BLaER1 (cell line): ENCODE data around the gene MAGEL2.
A peak's percentile ranks its signal among the peaks of the same experiment; 100 is the strongest.

Experiments
- H3K27ac ChIP-seq: shearing (Covaris generic); formaldehyde crosslinking; 2 replicates; pipeline ENCODE4 v1.8.1; 2022
- H3K27me3 ChIP-seq: shearing (Covaris generic); formaldehyde crosslinking; 2 replicates; pipeline ENCODE4 v1.8.1; 2022
- H3K36me3 ChIP-seq: shearing (Covaris generic); formaldehyde crosslinking; 2 replicates; pipeline ENCODE4 v1.8.1; 2022
- H3K4me1 ChIP-seq: shearing (Covaris generic); formaldehyde crosslinking; 2 replicates; pipeline ENCODE4 v1.8.1; 2022
- H3K4me2 ChIP-seq: shearing (Covaris generic); formaldehyde crosslinking; 2 replicates; pipeline ENCODE4 v1.8.1; 2022
- H3K4me3 ChIP-seq: shearing (Covaris generic); formaldehyde crosslinking; 2 replicates; pipeline ENCODE4 v1.8.1; 2022
- H3K9ac ChIP-seq: shearing (Covaris generic); formaldehyde crosslinking; 2 replicates; pipeline ENCODE4 v1.8.1; 2022
- H3K9me3 ChIP-seq: shearing (Covaris generic); formaldehyde crosslinking; 2 replicates; pipeline ENCODE4 v1.8.1; 2022
- H4K20me1 ChIP-seq: shearing (Covaris generic); formaldehyde crosslinking; 2 replicates; pipeline ENCODE4 v1.8.1; 2022
- Cebpa-rat ChIP-seq: shearing (Covaris generic); IDR thresholded peaks from 2 replicates; pipeline ENCODE4 v1.8.1; 2022

MAGEL2 gene

DNA sequence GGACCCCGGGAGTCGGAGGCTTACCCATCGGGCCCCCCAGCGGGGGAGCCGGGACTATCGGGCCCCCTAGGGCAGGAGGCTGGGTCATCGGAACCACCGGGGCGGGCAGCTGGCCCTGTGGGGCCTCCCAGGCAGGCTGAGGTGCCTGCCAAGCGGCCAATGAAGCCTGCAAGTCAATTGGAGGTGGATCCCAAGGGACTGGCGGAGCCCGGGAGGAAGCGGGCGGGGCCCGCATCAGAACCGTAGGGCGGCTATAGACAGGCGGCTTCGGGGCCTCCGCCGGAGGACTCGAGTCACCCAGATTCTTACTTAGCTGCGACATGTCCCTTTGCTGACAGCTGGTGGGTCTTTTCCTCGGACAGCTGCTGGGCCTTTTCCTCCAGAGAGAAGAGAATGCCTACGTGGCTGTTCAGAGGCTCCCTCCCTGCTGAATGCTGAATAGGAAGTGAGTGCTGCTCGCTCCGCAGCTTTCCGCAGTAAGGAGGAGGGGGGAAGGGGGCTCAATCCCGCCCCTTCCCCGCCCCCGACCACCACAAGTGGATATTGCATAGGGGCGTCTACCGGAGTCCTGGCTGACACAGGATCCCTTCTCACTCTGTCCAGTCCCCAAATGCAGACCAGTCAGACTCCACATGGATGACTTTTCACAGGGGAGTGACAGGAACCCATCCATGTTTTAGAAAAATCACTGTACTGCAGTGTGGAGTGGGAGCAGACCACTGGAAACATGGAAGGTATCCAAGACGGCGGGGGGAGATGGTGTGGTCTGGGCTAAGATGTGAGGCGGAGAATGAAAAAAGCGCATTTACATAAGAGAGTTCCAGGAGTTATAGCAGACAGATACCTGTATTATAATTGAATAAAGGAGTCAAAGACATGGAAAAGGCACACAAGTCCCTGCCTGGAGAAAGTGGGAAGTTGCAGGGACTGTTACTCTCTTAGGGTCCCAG lies at the start of gene MAGEL2:
MAGEL2 (minus strand) TSS at position 447 of the 950 bp plus-strand sequence; CDS start at position 322, 125 bp downstream.
- peak within 1 kb of the TSS; percentile 66 for H3K4me3 ChIP-seq
- H3K4me2 ChIP-seq: peak within 1 kb of the TSS; percentile 71

DNA sequence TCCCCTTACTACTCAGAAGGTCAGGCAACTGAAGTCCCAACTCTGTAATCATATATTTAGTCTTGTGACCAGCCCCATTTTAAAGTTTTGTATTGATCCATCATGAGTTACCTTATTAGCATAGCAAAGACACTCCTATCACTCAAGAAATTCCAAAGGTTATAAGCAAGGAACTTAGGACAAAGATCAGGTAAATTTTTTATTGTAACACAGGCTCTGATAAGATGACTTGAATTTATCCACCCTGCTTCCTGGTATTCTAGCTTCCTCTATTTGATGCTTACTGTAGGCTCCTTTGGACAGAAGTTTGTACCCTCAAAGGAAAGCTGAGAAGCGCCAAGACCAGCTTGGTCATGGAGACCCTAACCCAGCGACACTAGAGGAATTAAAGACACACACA lies 47.6 kb upstream of the MAGEL2 start:
- no peaks in the 10 kb centered on the region for H3K27me3 ChIP-seq
- H3K4me2 ChIP-seq: no peak overlapping the region
- H3K9me3 ChIP-seq: peaks cover 17% of the 10 kb centered on the region
- no peak overlapping the region for H3K4me3 ChIP-seq
- no peak for TF ChIP-seq Cebpa-rat
- H3K9ac ChIP-seq: no peak overlapping the region
- no peaks in the 10 kb centered on the region for H4K20me1 ChIP-seq
- no peaks in the 10 kb centered on the region for H3K4me1 ChIP-seq
- H3K27ac ChIP-seq: no peak overlapping the region
- no peaks in the 10 kb centered on the region for H3K36me3 ChIP-seq

More for the DNA sequence above, at the start of gene MAGEL2:
- Histone ChIP-seq H4K20me1 (no peaks in the 10 kb centered on the region), H3K4me1 (peaks cover 16% of the 10 kb centered on the region), H3K27me3 (no peaks in the 10 kb centered on the region), H3K36me3 (no peaks in the 10 kb centered on the region), H3K9ac (peak within 1 kb of the TSS; percentile 36; the same call in 1 of the 2 replicates), H3K9me3 (peaks cover 7% of the 10 kb centered on the region; the same call in 1 of the 2 replicates), H3K27ac (peak within 1 kb of the TSS; percentile 55)
- no peak for TF ChIP-seq Cebpa-rat

- H3K9me3 ChIP-seq: peaks cover 17% of the 10 kb centered on the region
- H4K20me1 ChIP-seq: no peaks in the 10 kb centered on the region
- no peak overlapping the region for H3K27ac ChIP-seq
- no peaks in the 10 kb centered on the region for H3K4me1 ChIP-seq
- no peak overlapping the region for H3K9ac ChIP-seq
- no peaks in the 10 kb centered on the region for H3K36me3 ChIP-seq
- H3K4me2 ChIP-seq: no peak overlapping the region
- H3K4me3 ChIP-seq: no peak overlapping the region
- no peak for TF ChIP-seq Cebpa-rat
- no peaks in the 10 kb centered on the region for H3K27me3 ChIP-seq
Measured at GRCh38 chr15:23694592-23694991, 46.9 kb upstream of the MAGEL2 start.

DNA sequence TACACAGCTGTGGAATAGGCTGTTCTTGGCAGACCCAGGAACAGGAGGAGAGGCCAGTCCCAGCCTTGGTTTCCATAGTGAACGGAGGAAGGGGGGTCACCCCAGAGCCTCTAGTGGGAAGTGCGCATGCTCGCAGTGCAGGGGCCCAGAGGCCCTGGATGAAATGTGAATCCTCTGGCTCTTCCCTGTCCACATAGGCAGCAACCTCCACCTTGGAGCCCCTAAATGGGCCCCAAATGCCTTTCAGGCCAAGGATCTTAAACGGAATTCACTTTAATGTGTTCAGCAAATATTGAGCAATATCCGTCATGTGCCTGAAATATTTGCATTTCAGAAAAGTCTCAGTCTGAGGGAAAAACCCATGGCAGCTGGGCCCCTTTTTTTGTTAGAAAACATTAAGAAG lies 42.8 kb upstream of the MAGEL2 start:
- Histone ChIP-seq H3K27ac (no peak overlapping the region), H3K9me3 (peaks cover 22% of the 10 kb centered on the region), H3K27me3 (no peaks in the 10 kb centered on the region), H3K4me2 (no peak overlapping the region), H3K36me3 (no peaks in the 10 kb centered on the region), H3K4me3 (no peak overlapping the region), H3K4me1 (no peaks in the 10 kb centered on the region), H4K20me1 (no peaks in the 10 kb centered on the region), H3K9ac (no peak overlapping the region)
- TF ChIP-seq Cebpa-rat: no peak

- Histone ChIP-seq H3K36me3 (no peaks in the 10 kb centered on the region), H3K27me3 (no peaks in the 10 kb centered on the region), H3K9me3 (peaks cover 17% of the 10 kb centered on the region), H3K4me3 (no peak overlapping the region), H3K9ac (no peak overlapping the region), H3K4me2 (no peak overlapping the region), H3K4me1 (no peaks in the 10 kb centered on the region), H3K27ac (no peak overlapping the region), H4K20me1 (no peaks in the 10 kb centered on the region)
- TF ChIP-seq Cebpa-rat: no peak
Measured at GRCh38 chr15:23690015-23690414, 42.3 kb upstream of the MAGEL2 start.

DNA sequence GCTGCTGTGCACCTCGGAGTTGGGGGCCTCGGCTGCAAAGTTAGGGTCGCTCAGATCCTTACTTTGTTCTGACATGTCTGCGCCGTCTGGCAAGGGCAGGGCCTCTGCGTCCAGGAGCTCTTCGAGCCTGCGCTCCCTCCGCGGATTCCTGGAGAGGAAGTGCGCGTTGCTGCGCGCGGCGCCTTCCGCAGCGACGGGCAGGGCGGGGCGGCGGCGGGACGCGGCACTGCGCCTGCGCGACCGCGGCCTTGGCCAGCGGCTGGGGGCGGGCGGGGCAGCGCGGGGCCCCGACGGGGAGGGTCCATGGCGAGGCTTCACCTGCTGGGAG lies 39.4 kb upstream of the MAGEL2 start, which contains the start of gene NDN:
NDN (minus strand) TSS at position 163 of the 328 bp plus-strand sequence; CDS start at position 75, 88 bp downstream.
- H3K27me3 ChIP-seq: no peaks in the 10 kb centered on the region
- no peak within 1 kb of the TSS for H3K4me2 ChIP-seq
- no peak within 1 kb of the TSS for H3K9ac ChIP-seq
- TF ChIP-seq Cebpa-rat: no peak
- no peaks in the 10 kb centered on the region for H3K36me3 ChIP-seq
- H3K4me1 ChIP-seq: no peaks in the 10 kb centered on the region
- H3K27ac ChIP-seq: no peak within 1 kb of the TSS
- no peak within 1 kb of the TSS for H3K4me3 ChIP-seq
- H4K20me1 ChIP-seq: no peaks in the 10 kb centered on the region
- peaks cover 14% of the 10 kb centered on the region for H3K9me3 ChIP-seq

- Histone ChIP-seq H3K9ac (no peak overlapping the region), H4K20me1 (no peaks in the 10 kb centered on the region), H3K4me1 (no peaks in the 10 kb centered on the region), H3K27me3 (no peaks in the 10 kb centered on the region), H3K4me3 (no peak overlapping the region), H3K9me3 (peaks cover 14% of the 10 kb centered on the region), H3K4me2 (no peak overlapping the region), H3K36me3 (no peaks in the 10 kb centered on the region), H3K27ac (no peak overlapping the region)
- no peak for TF ChIP-seq Cebpa-rat
Measured at GRCh38 chr15:23686466-23687142, 38.9 kb upstream of the MAGEL2 start.

DNA sequence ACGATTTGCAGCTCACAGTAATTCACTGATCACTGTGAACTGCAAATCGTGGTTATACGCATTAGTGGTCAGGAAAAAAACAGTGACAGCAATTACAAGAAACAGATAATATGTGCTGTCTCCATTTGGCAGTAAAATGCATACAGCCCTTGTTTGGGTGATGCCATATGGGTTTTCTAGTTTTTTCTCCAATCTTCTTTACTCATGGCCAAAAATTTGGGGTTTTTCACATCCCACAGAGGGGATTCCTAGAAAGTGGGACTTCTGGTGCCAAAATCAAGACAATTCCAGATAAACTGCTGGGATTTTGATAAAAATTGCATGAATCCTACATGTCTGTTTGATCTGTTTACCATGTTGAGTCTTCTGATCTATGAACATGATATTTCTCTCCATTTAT lies 23.8 kb upstream of the MAGEL2 start:
- Histone ChIP-seq H3K9me3 (no peaks in the 10 kb centered on the region), H3K4me3 (no peak overlapping the region), H3K4me2 (no peak overlapping the region), H3K36me3 (no peaks in the 10 kb centered on the region), H4K20me1 (no peaks in the 10 kb centered on the region), H3K4me1 (no peaks in the 10 kb centered on the region), H3K27me3 (no peaks in the 10 kb centered on the region), H3K9ac (no peak overlapping the region), H3K27ac (no peak overlapping the region)
- no peak for TF ChIP-seq Cebpa-rat

DNA sequence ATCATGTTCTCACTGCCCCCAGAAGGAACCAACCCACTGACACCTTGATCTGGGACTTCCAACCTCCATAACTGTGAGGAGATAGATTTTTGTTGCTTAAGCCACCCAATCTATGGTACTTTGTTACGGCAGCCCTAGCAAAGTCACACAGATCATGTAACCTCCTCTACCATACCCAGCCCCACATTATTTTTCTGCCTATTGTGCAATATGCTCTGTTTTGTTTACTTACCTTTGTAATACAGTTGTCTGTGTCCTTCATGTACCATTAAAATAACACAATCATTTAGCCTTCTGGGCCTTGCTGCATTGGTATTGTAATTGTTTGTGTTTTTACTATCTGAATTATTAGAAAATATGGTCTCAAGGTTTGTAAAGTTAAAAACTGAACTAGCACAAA lies 23.3 kb upstream of the MAGEL2 start:
- no peak overlapping the region for H3K4me3 ChIP-seq
- H3K36me3 ChIP-seq: no peaks in the 10 kb centered on the region
- H3K4me2 ChIP-seq: no peak overlapping the region
- H3K9ac ChIP-seq: no peak overlapping the region
- peak; percentile 37; the same call in 1 of the 2 replicates for TF ChIP-seq Cebpa-rat
- no peaks in the 10 kb centered on the region for H3K9me3 ChIP-seq
- H3K4me1 ChIP-seq: no peaks in the 10 kb centered on the region
- H3K27ac ChIP-seq: no peak overlapping the region
- H4K20me1 ChIP-seq: no peaks in the 10 kb centered on the region
- H3K27me3 ChIP-seq: no peaks in the 10 kb centered on the region

DNA sequence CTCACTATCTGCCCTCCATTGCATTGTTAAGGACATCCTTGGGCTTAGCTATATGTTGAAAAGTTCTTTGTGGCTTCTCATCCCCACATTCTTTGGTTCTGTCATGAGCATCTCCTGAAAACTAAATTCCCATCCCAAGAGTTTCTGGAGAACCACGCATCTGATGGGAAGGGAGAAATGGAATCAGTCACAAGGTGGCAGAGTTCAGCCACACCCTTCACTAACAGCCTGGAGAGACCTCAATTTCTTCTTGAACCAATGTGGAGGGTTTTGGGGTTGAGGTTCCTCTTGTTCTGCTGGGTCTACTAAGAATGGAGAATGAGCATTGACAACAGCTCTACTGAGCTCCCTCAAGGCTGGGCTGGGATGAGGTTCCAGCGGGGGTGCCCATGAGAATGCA lies 15.6 kb upstream of the MAGEL2 start:
- Histone ChIP-seq H3K9me3 (no peaks in the 10 kb centered on the region), H3K27ac (no peak overlapping the region), H3K4me2 (no peak overlapping the region), H3K4me1 (no peaks in the 10 kb centered on the region), H3K36me3 (no peaks in the 10 kb centered on the region), H3K27me3 (no peaks in the 10 kb centered on the region), H3K9ac (no peak overlapping the region), H3K4me3 (no peak overlapping the region), H4K20me1 (no peaks in the 10 kb centered on the region)
- TF ChIP-seq Cebpa-rat: no peak
